Thyroid gland (tissue), 4 donors: ENCODE measurements around the gene BRS3.

Experiments used
- POLR2A ChIP-seq, 2 donors: fragments of 450-650 bp; IDR thresholded peaks; one replicate each; pipeline ENCODE4 v1.6.1; 2017; ENCODE audit warnings: antibody characterized with exemption in 2 of 2, mild to moderate bottlenecking in 2 of 2, moderate library complexity in 1 of 2
- TF ChIP-seq, protein P1 (sequence below), 6 experiments: fragments of 200-600 bp in 3 of 6; fragments of 450-650 bp in 3 of 6; sonication (generic) in 3 of 6; IDR thresholded peaks; one replicate each; pipeline ENCODE4 v1.5.1; 2016 to 2019; ENCODE audit warnings: antibody characterized with exemption in 6 of 6, mild to moderate bottlenecking in 2 of 6, inconsistent platforms in 1 of 6, moderate library complexity in 1 of 6

DNA sequence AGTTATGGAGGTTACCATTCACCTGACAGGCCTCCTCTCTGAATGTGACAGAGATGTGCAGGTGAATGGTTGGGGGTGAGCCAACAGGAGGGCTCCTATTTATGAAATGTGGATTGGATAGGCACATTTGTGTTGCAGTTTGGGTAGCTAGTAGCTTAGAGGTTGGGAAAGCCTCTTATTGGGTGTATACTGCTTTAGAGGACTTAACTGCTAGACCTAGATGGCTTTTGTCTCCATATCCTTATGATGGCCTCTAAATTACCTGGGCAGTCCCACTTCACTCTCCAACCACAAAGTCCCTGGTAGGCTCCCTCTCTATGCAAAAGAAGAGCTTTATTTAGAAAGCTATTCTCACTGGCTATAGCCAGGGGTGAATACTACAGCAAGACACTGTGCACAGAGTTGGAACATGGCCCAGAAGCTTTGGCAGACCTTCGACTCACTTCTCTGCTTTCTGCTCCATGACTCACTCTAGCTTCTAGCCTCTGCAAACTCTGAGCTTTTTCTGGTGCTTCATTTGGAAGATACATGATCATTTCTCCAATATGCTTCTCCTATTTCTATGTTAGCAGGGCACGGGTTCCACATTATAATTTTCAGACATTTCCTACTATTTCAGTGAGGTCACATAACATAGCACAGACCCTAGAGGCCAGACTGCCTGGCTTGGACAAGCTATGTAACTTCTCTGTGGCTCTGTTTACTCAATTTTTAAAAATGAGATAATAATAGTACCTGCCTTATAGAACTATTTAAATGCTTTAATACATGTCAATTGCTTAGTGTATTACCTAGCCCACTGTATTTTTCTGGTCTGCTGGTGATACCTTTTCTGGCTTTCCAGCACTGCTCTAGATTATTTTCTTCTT lies 38.2 kb downstream of the BRS3 start:
- TF ChIP-seq, protein P1, sequence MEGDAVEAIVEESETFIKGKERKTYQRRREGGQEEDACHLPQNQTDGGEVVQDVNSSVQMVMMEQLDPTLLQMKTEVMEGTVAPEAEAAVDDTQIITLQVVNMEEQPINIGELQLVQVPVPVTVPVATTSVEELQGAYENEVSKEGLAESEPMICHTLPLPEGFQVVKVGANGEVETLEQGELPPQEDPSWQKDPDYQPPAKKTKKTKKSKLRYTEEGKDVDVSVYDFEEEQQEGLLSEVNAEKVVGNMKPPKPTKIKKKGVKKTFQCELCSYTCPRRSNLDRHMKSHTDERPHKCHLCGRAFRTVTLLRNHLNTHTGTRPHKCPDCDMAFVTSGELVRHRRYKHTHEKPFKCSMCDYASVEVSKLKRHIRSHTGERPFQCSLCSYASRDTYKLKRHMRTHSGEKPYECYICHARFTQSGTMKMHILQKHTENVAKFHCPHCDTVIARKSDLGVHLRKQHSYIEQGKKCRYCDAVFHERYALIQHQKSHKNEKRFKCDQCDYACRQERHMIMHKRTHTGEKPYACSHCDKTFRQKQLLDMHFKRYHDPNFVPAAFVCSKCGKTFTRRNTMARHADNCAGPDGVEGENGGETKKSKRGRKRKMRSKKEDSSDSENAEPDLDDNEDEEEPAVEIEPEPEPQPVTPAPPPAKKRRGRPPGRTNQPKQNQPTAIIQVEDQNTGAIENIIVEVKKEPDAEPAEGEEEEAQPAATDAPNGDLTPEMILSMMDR (IDR thresholded peaks at IDR 0.05), result no peak
- TF ChIP-seq POLR2A (IDR thresholded peaks at IDR 0.05), result no peak
